Hepatic stellate cell (primary cell): ENCODE measurements around the gene NIF3L1.

Experiments
- DNase-seq: peaks from one replicate; pipeline ENCODE4 v3.0.0; 2011; ENCODE audit warnings: low spot score

NIF3L1 gene, protein sequence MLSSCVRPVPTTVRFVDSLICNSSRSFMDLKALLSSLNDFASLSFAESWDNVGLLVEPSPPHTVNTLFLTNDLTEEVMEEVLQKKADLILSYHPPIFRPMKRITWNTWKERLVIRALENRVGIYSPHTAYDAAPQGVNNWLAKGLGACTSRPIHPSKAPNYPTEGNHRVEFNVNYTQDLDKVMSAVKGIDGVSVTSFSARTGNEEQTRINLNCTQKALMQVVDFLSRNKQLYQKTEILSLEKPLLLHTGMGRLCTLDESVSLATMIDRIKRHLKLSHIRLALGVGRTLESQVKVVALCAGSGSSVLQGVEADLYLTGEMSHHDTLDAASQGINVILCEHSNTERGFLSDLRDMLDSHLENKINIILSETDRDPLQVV

DNA sequence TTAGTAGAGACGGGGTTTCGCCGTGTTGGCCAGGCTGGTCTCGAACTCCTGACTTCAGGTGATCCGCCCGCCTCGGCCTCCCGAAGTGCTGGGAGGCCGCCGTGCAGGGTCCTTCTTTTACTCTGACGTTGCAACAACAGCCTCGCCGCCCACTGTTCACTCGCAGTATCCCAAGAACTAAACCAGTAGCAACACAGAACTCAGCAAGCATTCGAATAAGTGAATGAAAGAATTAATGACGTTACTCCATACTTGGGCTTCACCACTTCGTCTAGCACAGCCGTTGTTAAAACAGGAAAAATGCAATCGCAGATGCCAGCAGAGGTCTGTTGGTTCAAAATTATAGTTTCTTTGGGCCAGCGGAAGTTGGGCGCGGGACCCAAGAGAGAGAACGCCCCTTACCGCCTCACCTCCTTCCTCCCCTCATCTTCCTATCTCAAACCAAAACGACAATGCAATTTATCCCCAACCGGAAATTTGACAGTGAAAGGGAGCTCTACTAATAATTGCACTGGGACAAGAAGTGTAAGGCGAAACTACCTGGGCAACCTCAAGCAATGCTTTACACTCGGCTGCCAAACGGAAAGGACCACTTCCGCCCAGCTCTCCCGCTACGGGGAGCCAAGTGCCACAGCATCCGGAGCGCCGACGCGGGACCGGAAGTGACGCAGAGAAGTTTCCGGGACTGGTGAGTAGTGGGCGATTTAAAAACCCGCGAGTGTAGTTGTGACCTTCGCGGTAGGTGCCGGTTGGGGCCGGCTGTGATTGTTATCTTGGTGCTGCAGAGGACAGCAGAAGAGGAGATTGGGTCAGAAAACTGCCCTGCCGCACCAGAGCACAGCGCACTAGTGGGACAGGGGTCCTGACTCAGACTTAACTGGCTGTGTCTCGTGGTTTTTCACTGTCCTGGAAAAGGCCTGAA is at the start of gene NIF3L1, which contains the start of gene PPIL3:
TSS of gene NIF3L1 (plus strand) at position 668 of the 922 bp plus-strand sequence. CDS start 2,573 bp downstream, outside the sequence.
TSS of gene PPIL3 (minus strand) at position 374 of the 922 bp plus-strand sequence. CDS start 1,462 bp downstream, outside the sequence.
- peak; percentile 86 for DNase-seq

- DNase-seq = no peak
These were observed 49.7 kb upstream of the NIF3L1 start for GRCh38 chr2:200839513-200839912.

DNA sequence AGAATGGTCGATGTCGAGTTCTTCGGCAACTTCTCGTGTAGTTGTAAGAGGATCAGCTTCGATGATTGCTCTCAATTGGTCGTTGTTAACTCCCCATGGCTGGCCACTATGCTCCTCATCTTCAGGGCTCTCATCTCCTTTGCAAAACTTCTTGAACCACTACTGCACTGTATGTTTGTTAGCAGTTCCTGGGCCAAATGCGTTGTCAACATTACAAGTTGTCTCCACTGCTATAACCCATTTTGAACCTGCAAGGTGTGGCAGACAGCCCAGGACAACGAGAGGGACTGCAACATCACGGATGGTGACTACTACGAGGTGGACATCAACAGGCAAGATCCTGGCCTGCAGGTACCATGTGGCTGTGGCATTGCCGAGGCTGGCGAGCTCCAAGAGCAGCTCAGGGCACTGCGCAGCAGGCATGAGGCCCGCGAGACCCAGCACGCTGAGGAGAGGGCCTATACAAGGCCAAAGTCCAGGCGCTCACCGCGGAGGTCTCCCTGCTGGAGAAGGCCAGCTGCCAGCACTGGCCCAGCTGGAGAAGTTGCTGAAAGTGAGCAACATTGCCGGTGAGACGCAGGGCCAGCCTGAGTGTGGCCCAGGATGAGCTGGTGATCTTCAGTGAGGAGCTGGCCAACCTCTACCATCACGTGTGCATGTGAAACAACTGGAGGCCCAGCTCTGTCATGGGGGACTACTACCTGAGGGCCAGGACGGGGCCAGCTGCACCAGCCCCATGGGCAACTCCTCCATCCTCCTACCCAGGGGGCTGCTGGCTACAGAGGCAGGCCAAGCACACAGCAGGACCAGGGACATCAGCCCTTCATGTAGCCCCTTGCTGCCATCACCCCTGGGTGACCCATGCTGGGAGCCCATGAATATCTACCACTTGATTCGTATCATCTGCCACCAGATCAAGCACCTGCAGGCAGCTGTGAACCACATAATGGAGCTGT is 44.9 kb upstream of the NIF3L1 start:
- no peak for DNase-seq

DNA sequence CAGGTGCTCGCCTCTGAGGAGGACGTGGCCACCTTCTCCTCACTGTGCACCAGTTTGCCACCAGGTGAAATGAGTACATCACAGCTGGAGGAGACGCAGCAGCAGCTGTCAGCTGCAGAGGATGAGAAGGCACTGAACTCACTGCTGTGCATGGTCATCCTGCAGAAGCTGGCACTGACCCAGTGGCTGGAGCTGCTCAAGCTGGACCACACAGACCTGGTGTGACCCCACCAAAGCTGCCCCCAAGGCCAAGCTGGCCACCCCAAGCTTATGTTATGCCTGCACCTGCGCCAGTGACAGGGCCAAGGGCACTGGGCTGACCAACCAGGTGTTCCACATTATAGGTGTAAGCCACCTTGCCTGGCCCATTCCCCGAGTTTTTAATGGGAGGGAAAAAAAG is 44.0 kb upstream of the NIF3L1 start:
- DNase-seq = no peak

GRCh38 chr2:200845669-200846325 is 43.4 kb upstream of the NIF3L1 start:
- no peak for DNase-seq

GRCh38 chr2:200847269-200847668 is 41.9 kb upstream of the NIF3L1 start:
- no peak for DNase-seq

- DNase-seq = no peak
These were observed 41.2 kb upstream of the NIF3L1 start for GRCh38 chr2:200847939-200848338.

DNA sequence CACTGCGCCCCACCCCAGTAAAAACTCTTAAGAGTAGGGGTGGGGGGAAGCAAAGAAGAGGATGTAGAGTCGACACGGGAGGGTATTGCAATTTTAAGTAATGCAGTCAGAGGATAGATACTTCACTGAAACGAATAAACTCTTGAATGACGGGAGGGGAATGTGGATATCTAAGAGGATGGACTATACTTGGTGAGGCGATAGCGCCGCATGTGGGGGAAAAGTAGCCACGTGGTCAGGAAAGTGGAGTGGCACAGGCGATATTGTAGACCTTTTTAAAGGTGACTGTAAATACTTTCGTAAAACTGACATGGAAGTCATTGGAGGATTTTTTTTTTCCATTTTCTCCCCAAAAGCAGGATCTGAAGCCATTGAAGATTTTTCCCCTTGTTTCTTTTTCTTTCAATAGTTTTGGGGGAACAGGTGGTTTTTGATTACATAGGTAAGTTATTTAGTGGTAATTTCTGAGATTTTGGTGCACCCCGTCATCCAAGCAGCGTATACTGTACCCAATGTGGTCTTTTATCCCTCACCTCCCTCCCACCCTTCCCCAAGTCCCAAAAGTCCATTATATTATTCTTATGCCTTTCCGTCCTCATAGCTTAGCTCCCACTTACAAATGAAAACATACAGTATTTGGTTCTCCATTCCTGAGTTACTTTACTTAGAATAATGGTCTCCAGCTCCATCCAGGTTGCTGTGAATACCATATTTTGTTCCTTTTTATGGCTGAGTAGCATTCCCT is 38.5 kb upstream of the NIF3L1 start:
- no peak for DNase-seq

GRCh38 chr2:200851398-200852248 is 37.5 kb upstream of the NIF3L1 start:
- no peak for DNase-seq

DNA sequence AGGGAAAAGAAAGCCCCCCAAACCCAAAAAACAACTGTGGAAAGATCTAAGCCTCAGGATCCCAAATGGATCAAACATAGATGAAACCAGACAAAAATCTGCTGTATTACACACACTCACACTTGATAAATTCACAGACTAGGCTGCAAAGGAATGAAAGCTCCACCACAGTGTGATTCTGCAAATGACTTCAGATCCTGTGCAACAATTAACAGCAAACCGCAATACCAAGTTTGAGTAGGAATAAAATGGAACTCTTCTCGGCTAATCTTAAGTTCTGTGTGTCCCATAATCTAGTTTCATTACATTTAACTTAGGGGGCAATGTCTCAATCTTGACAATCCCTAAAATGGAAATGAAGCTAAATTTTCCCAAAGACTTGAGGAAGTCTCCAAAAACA is 36.6 kb upstream of the NIF3L1 start:
- DNase-seq = no peak

DNA sequence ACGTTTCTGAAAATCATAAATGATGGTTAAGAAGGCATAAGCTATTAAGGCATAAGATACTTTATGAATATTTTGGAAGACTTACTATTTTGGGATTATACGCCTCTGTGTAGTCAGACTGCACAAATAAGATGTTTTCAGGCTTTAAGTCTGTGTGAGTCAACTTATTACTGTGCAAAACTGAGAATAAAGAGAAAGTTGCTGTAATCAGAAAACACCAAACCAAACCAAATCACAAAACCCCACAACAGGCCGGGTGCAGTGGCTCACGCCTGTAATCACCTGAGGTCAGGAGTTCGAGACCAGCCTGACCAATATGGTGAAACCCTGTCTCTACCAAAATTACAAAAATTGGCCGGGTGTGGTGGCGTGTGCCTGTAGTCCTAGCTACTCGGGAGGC is 32.4 kb upstream of the NIF3L1 start:
- DNase-seq = no peak

- peak; percentile 36 for DNase-seq
These were observed 28.9 kb upstream of the NIF3L1 start for GRCh38 chr2:200860092-200860795.

DNA sequence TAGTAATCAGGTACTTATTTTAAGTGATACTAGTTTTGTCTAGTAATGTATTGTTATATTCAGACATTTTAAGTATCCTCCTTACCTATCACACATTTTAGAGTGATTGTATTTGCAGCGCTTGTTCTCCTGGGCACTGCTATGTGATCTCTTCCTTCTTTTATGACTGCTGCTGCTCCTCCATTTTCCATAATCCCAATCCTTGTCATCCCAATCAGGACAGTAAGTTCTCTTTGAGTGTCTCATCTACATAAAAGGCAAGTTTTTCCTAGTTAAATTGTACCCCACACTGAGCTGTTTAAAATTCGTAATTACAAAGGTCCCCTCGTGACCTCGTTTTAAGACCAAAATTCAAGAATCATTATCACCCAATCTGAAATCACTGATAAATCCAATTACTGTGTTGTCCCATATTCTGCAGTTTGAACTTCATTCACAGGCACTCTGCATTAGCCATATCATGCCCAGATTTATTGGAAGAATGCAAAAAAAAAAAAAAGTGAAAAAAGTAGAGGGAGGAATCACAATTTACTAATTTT is 27.5 kb upstream of the NIF3L1 start:
- DNase-seq = no peak

GRCh38 chr2:200862532-200863000 is 26.6 kb upstream of the NIF3L1 start:
- DNase-seq = no peak

GRCh38 chr2:200863782-200864175 is 25.4 kb upstream of the NIF3L1 start:
- DNase-seq = no peak

- DNase-seq = peak; percentile 94
These were observed 24.8 kb upstream of the NIF3L1 start, which contains the start of gene CLK1 for GRCh38 chr2:200864176-200865034. TSS of gene CLK1 (minus strand) at chr2:200864658. CDS start at chr2:200861862, 2,796 bp downstream.

DNA sequence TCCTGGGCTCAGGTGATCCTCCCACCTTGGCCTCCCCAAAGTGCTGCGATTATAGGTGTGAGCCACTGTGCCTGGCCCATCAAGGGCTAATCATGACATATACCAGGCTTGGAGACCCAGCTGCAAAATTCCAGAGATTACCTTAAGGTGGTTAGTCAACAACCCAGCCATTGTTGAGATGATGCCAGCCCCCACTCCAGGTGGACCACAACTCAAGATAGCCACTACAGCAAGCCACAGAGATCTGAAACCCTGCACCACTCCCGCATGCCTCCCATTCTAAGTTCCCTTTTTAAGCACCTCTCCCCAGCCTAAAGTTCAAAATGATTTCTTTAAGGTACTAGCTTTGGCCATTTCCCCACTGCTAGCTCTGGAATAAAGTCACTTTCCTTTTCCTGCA is 20.2 kb upstream of the NIF3L1 start:
- no peak for DNase-seq
